ENCODE results near the gene ADAMTSL3.

- TF ChIP-seq REST (IDR thresholded peaks at IDR 0.05; ENCODE audit: insufficient read depth in 1 of 2, low read depth in 2 of 2, low read length in 2 of 2) (no peak), TAF1 (IDR thresholded peaks at IDR 0.05; ENCODE audit: borderline replicate concordance, insufficient read depth, low read length) (no peak), POLR2AphosphoS5 (IDR thresholded peaks at IDR 0.05; ENCODE audit: low read depth, low read length) (no peak)
Observed at GRCh38 chr15:83745771-83746170, 91.8 kb downstream of the ADAMTSL3 start.

Data from PFSK-1 (cell line).